Loucy (cell line): ENCODE results near the gene TMEM89.

ENCODE experiments used
- H2AFZ ChIP-seq: fragments of 200-600 bp; sonication (generic); 2 replicates; pipeline ENCODE4 v1.6.0; 2016; ENCODE audit warnings: antibody characterized with exemption, mild to moderate bottlenecking, low read length, moderate library complexity
- H3F3A ChIP-seq: fragments of 200-600 bp; 2 replicates; pipeline ENCODE4 v1.6.0; 2016; ENCODE audit warnings: antibody characterized with exemption, low read depth, mild to moderate bottlenecking
- H3K27me3 ChIP-seq: fragments of 200-600 bp; sonication (generic); 2 replicates; pipeline ENCODE4 v1.6.1; 2014; ENCODE audit warnings: low read length, mild to moderate bottlenecking; ENCODE audit not compliant: insufficient read depth, poor library complexity, severe bottlenecking
- H3K36me3 ChIP-seq: fragments of 200-600 bp; sonication (generic); 2 replicates; pipeline ENCODE4 v1.6.1; 2016; ENCODE audit warnings: low read length; ENCODE audit not compliant: insufficient read depth
- H3K4me1 ChIP-seq: fragments of 200-600 bp; sonication (generic); 2 replicates; pipeline ENCODE4 v1.5.1; 2014; ENCODE audit warnings: low read length, mild to moderate bottlenecking; ENCODE audit not compliant: insufficient read depth, poor library complexity, severe bottlenecking
- H3K4me2 ChIP-seq: fragments of 200-600 bp; sonication (generic); 2 replicates; pipeline ENCODE4 v1.6.0; 2014; ENCODE audit warnings: antibody characterized with exemption, low read length, low read depth, mild to moderate bottlenecking; ENCODE audit not compliant: poor library complexity, severe bottlenecking
- H3K4me3 ChIP-seq: fragments of 200-600 bp; sonication (generic); 2 replicates; pipeline ENCODE4 v1.5.1; 2014; ENCODE audit warnings: low read length, mild to moderate bottlenecking, mixed read lengths; ENCODE audit not compliant: poor library complexity, severe bottlenecking
- H3K79me2 ChIP-seq: fragments of 200-600 bp; sonication (generic); 2 replicates; pipeline ENCODE4 v1.6.1; 2014; ENCODE audit warnings: low read length; ENCODE audit not compliant: insufficient read depth
- H3K9ac ChIP-seq: fragments of 200-600 bp; sonication (generic); 2 replicates; pipeline ENCODE4 v1.6.0; 2014; ENCODE audit warnings: mild to moderate bottlenecking, low read depth, low read length, moderate library complexity; ENCODE audit not compliant: poor library complexity, severe bottlenecking
- H3K9me2 ChIP-seq: fragments of 200-600 bp; sonication (generic); replicated peaks from 2 replicates; pipeline ENCODE4 v1.6.1; 2016; ENCODE audit warnings: low read depth, low read length, mixed read lengths
- H3K9me3 ChIP-seq: fragments of 200-600 bp; sonication (generic); 2 replicates; pipeline ENCODE4 v1.6.1; 2014; ENCODE audit warnings: mild to moderate bottlenecking, antibody characterized with exemption, low read length, low read depth; ENCODE audit not compliant: insufficient read depth
- H4K20me1 ChIP-seq: fragments of 200-600 bp; sonication (generic); 2 replicates; pipeline ENCODE4 v1.6.0; 2014; ENCODE audit warnings: antibody characterized with exemption, low read length, mild to moderate bottlenecking; ENCODE audit not compliant: insufficient read depth, poor library complexity, severe bottlenecking
- CTCF ChIP-seq: fragments of 200-600 bp; sonication (generic); conservative IDR thresholded peaks from 2 replicates; pipeline ENCODE4 v1.5.1; 2014; ENCODE audit warnings: mild to moderate bottlenecking, antibody characterized with exemption, low read length
- EZH2phosphoT487 ChIP-seq: fragments of 200-600 bp; IDR thresholded peaks from 2 replicates; pipeline ENCODE4 v1.6.1; 2018; ENCODE audit warnings: antibody characterized with exemption, mild to moderate bottlenecking, moderate library complexity, borderline replicate concordance

TMEM89 gene, protein sequence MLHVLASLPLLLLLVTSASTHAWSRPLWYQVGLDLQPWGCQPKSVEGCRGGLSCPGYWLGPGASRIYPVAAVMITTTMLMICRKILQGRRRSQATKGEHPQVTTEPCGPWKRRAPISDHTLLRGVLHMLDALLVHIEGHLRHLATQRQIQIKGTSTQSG

DNA sequence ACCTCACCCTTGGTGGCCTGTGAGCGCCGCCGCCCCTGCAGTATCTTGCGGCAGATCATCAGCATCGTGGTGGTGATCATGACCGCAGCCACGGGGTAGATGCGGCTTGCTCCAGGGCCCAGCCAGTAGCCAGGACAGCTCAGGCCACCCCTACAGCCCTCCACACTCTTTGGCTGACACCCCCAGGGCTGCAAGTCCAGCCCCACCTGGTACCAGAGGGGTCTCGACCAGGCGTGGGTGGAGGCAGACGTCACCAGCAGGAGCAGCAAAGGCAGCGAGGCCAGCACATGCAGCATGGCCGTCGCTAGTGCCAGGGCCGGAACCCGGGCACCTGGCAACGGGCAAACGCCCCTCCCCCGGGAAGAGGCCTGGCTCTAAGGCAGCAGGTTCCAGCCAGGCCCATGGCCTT, at the start of gene TMEM89:
TMEM89 (minus strand) TSS at position 309 of the 409 bp plus-strand sequence; CDS start at position 296, 13 bp downstream.
- no peak within 1 kb of the TSS for H3K4me3 ChIP-seq
- no peaks in the 10 kb centered on the region for H3K27me3 ChIP-seq
- peaks cover 5% of the 10 kb centered on the region; the same call in 1 of the 2 replicates for H3K36me3 ChIP-seq
- no peaks in the 10 kb centered on the region for H3F3A ChIP-seq
- H3K9me3 ChIP-seq = peaks cover 7% of the 10 kb centered on the region; the same call in 1 of the 2 replicates
- peaks cover 19% of the 10 kb centered on the region for H3K4me1 ChIP-seq
- no peak within 1 kb of the TSS for H3K9ac ChIP-seq
- TF ChIP-seq EZH2phosphoT487 = no peak
- TF ChIP-seq CTCF = no peak
- H2AFZ ChIP-seq = no peak within 1 kb of the TSS
- no peaks in the 10 kb centered on the region for H3K9me2 ChIP-seq
- no peaks in the 10 kb centered on the region for H4K20me1 ChIP-seq
- H3K4me2 ChIP-seq = no peak within 1 kb of the TSS
- H3K79me2 ChIP-seq = no peaks in the 10 kb centered on the region

GRCh38 chr3:48664929-48665328, 43.4 kb upstream of the TMEM89 start:
- H3K79me2 ChIP-seq = no peaks in the 10 kb centered on the region
- H3K4me3 ChIP-seq = no peak overlapping the region
- no peak overlapping the region for H3K4me2 ChIP-seq
- H3F3A ChIP-seq = no peaks in the 10 kb centered on the region
- no peaks in the 10 kb centered on the region for H3K9me2 ChIP-seq
- H3K4me1 ChIP-seq = no peaks in the 10 kb centered on the region
- no peak for TF ChIP-seq EZH2phosphoT487
- TF ChIP-seq CTCF = no peak
- no peaks in the 10 kb centered on the region for H3K27me3 ChIP-seq
- no peak overlapping the region for H3K9ac ChIP-seq
- H3K36me3 ChIP-seq = no peaks in the 10 kb centered on the region
- H2AFZ ChIP-seq = no peak overlapping the region
- H4K20me1 ChIP-seq = no peaks in the 10 kb centered on the region
- no peaks in the 10 kb centered on the region for H3K9me3 ChIP-seq

DNA sequence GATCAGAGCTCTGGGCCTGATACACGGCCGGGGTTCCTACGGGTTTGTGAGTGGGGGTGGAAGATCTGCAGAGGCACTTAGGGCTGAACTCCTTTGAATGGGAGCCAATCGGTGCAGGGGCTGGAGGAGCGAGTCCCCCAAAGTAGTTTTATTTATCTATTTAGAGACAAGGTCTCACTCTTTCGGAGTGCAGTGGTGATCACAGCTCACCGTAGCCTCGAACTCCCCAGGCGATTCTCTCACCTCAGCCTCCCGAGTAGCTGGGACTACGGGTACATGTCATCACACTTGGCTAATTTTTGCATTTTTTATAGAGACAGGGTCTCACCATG, 42.7 kb upstream of the TMEM89 start:
- H3K79me2 ChIP-seq = no peaks in the 10 kb centered on the region
- no peaks in the 10 kb centered on the region for H3K9me2 ChIP-seq
- H3K36me3 ChIP-seq = no peaks in the 10 kb centered on the region
- H3K4me2 ChIP-seq = no peak overlapping the region
- H3K4me3 ChIP-seq = no peak overlapping the region
- no peak overlapping the region for H3K9ac ChIP-seq
- no peaks in the 10 kb centered on the region for H3K9me3 ChIP-seq
- H4K20me1 ChIP-seq = no peaks in the 10 kb centered on the region
- no peak overlapping the region for H2AFZ ChIP-seq
- H3F3A ChIP-seq = no peaks in the 10 kb centered on the region
- H3K27me3 ChIP-seq = no peaks in the 10 kb centered on the region
- TF ChIP-seq EZH2phosphoT487 (no peak), CTCF (no peak)
- H3K4me1 ChIP-seq = no peaks in the 10 kb centered on the region
